Measurements from ENCODE around the gene MYL7.

GRCh38 chr7:44100458-44101302, 40.5 kb downstream of the MYL7 start:
- no peak for TF ChIP-seq EZH2 (IDR thresholded peaks at IDR 0.05; ENCODE audit: borderline replicate concordance, low read depth, low read length, severe bottlenecking)
- no peak for TF ChIP-seq CTCF (IDR thresholded peaks at IDR 0.05; ENCODE audit: extremely low read depth in 1 of 2, insufficient read depth in 1 of 2, low read depth in 1 of 2, low read length in 2 of 2)
- no peak for TF ChIP-seq MYC (IDR thresholded peaks at IDR 0.05; ENCODE audit: low read depth, low read length)
- no peak for TF ChIP-seq POLR2A (IDR thresholded peaks at IDR 0.05; ENCODE audit: low read depth, low read length)
- no peak for TF ChIP-seq JUN (IDR thresholded peaks at IDR 0.05; ENCODE audit: borderline replicate concordance, insufficient read depth, insufficient read length, low read depth)

All from endothelial cell of umbilical vein (primary cell).